HL-60 (cell line): Measurements from ENCODE around the gene IL5.
"Not testable (repeated sequence)": the region's sequence is repeated elsewhere in the genome, so short reads cannot be mapped to it uniquely, and the experiment has no call there.

Experiments
- DNase-seq, 2 experiments: peaks; one replicate each; pipeline ENCODE4 v3.0.0-alpha.2; 2010 to 2020; ENCODE audit warnings: low read depth in 1 of 2, low spot score in 1 of 2
- H3K27ac ChIP-seq: fragments of 250-450 bp; sonication (Bioruptor Pico); replicated peaks from 2 replicates; pipeline ENCODE4 v1.5.1; 2020; ENCODE audit warnings: mild to moderate bottlenecking, moderate library complexity
- H3K27me3 ChIP-seq: fragments of 250-450 bp; sonication (Bioruptor Pico); 2 replicates; pipeline ENCODE4 v1.5.1; 2021; ENCODE audit warnings: mild to moderate bottlenecking, moderate library complexity; ENCODE audit not compliant: insufficient read depth, poor library complexity, severe bottlenecking
- H3K4me3 ChIP-seq: replicated peaks from 2 replicates; pipeline ENCODE4 v1.5.1; 2011; ENCODE audit warnings: mild to moderate bottlenecking, control low read depth, low read length; ENCODE audit not compliant: insufficient read depth
- GABPA ChIP-seq: IDR thresholded peaks from 2 replicates; pipeline ENCODE4 v1.6.1; 2012; ENCODE audit warnings: low read depth
- POLR2AphosphoS5 ChIP-seq: IDR thresholded peaks from 2 replicates; pipeline ENCODE4 v1.6.1; 2012; ENCODE audit warnings: low read depth
- SPI1 ChIP-seq: IDR thresholded peaks from 2 replicates; pipeline ENCODE4 v1.6.1; 2012; ENCODE audit warnings: low read depth, mild to moderate bottlenecking, borderline replicate concordance
- TF ChIP-seq, protein P1 (sequence below): IDR thresholded peaks from one replicate; pipeline ENCODE4 v1.5.1; 2011; ENCODE audit warnings: low read length, control low read depth, inconsistent platforms; ENCODE audit not compliant: insufficient read depth
- TF ChIP-seq, protein P2 (sequence below): IDR thresholded peaks from 2 replicates; pipeline ENCODE4 v1.6.1; 2012; ENCODE audit warnings: low read depth; ENCODE audit not compliant: insufficient replicate concordance

Gene IL5

DNA sequence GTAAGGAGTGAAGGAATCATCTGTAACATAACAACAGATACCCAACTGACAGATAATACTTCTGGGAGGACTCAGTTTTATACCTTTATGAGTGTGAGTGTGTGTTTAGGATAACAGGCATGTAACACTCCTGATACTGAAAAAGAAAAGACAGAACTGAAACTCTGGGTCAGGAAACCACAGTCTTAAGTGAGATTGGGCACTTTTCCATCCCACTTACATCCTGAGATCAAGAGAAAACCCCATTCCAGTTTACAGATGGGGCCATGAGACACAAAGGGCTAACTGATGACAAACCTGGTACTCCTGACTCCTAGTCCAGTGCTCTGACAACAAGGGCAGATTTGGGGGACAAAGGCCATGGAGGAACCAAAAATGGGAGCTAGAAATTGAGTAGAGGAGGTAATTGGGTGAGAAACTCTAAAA is 18.0 kb downstream of the IL5 start:
- DNase-seq: no peak
- no peak overlapping the region for H3K4me3 ChIP-seq
- TF ChIP-seq GABPA: no peak
- no peak for TF ChIP-seq POLR2AphosphoS5
- TF ChIP-seq, protein P1, sequence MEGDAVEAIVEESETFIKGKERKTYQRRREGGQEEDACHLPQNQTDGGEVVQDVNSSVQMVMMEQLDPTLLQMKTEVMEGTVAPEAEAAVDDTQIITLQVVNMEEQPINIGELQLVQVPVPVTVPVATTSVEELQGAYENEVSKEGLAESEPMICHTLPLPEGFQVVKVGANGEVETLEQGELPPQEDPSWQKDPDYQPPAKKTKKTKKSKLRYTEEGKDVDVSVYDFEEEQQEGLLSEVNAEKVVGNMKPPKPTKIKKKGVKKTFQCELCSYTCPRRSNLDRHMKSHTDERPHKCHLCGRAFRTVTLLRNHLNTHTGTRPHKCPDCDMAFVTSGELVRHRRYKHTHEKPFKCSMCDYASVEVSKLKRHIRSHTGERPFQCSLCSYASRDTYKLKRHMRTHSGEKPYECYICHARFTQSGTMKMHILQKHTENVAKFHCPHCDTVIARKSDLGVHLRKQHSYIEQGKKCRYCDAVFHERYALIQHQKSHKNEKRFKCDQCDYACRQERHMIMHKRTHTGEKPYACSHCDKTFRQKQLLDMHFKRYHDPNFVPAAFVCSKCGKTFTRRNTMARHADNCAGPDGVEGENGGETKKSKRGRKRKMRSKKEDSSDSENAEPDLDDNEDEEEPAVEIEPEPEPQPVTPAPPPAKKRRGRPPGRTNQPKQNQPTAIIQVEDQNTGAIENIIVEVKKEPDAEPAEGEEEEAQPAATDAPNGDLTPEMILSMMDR: no peak
- TF ChIP-seq SPI1: no peak
- TF ChIP-seq, protein P2, sequence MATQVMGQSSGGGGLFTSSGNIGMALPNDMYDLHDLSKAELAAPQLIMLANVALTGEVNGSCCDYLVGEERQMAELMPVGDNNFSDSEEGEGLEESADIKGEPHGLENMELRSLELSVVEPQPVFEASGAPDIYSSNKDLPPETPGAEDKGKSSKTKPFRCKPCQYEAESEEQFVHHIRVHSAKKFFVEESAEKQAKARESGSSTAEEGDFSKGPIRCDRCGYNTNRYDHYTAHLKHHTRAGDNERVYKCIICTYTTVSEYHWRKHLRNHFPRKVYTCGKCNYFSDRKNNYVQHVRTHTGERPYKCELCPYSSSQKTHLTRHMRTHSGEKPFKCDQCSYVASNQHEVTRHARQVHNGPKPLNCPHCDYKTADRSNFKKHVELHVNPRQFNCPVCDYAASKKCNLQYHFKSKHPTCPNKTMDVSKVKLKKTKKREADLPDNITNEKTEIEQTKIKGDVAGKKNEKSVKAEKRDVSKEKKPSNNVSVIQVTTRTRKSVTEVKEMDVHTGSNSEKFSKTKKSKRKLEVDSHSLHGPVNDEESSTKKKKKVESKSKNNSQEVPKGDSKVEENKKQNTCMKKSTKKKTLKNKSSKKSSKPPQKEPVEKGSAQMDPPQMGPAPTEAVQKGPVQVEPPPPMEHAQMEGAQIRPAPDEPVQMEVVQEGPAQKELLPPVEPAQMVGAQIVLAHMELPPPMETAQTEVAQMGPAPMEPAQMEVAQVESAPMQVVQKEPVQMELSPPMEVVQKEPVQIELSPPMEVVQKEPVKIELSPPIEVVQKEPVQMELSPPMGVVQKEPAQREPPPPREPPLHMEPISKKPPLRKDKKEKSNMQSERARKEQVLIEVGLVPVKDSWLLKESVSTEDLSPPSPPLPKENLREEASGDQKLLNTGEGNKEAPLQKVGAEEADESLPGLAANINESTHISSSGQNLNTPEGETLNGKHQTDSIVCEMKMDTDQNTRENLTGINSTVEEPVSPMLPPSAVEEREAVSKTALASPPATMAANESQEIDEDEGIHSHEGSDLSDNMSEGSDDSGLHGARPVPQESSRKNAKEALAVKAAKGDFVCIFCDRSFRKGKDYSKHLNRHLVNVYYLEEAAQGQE: no peak

DNA sequence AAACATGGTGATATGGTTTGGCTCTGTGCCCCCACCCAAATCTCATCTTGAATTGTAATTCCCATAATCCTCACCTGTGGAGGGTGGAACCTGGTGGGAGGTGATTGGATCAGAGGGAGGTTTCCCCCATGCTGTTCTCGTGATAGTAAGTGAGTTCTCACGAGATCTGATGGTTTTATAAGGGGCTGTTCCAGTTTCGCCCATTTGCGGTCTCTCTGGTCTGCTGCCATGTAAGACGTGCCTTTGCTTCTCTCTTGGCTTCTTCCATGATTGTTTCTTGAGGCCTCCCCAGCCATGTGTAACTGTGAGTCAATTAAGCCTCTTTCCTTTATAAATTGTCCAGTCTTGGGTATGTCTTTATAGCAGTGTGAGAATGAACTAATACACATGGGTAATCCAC is 18.4 kb downstream of the IL5 start:
- H3K27ac ChIP-seq, H3K27me3 ChIP-seq, DNase-seq, H3K4me3 ChIP-seq: not testable (repeated sequence)

More for the DNA sequence above, 18.0 kb downstream of the IL5 start:
- H3K27ac ChIP-seq: no peak overlapping the region
- H3K27me3 ChIP-seq: no peaks in the 10 kb centered on the region

DNA sequence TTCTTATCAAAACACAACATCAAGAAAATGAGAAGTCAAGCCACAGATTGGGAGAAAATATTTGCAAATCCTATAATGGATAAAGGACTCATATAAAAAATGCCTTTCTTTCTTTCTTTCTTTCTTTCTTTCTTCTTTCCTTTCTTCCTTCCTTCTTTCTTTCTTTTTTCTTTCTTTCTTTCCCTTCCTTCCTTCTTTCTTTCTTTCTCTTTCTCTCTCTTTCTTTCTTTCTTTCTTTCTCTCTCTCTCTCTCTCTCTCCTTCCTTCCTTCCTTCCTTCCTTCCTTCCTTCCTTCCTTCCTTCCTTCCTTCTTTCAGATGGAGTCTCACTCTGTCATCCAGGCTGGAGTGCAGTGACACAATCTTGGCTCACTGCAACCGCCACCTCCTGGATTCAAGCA is 21.3 kb downstream of the IL5 start:
- H3K27ac ChIP-seq, DNase-seq, H3K4me3 ChIP-seq, H3K27me3 ChIP-seq: not testable (repeated sequence)

DNA sequence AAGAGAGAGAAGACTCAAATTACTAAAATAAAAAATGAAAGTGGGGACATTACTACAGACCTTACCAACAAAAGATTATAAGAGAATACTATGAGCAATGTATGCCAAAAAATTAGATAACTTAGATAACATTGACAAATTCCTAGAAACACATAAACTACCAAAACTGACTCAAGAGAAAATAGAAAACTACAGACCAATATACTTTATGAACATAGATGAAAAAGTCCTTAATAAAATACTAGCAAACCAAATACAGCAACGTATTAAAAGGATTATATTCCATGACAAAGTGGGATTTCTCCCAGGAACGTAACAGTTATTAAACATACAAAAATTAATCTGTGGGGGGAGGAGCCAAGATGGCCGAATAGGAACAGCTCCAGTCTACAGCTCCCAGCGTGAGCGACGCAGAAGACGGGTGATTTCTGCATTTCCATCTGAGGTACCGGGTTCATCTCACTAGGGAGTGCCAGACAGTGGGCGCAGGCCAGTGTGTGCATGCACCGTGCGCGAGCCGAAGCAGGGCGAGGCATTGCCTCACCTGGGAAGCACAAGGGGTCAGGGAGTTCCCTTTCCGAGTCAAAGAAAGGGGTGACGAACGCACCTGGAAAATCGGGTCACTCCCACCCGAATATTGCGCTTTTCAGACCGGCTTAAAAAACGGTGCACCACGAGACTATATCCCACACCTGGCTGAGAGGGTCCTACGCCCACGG is 29.5 kb downstream of the IL5 start:
- H3K27me3 ChIP-seq, H3K4me3 ChIP-seq, DNase-seq, H3K27ac ChIP-seq: not testable (repeated sequence)

DNA sequence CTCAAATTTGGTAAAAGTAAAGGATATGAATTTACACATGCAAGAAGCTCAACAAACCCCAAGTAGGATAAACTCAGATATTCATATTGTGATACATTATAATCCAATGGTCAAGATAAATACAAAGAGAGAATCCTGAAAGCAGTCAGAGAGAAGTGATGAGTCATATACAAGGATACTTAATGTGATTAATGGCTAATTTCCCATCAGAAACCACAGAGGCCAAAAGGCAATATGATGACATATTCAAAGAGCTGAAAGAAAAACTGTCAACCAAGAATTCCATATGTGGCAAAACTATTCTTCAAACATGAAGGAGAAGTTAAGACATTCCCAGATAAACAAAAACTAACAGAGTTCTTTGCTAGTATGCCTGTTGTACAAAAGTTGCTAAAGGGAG is 33.2 kb downstream of the IL5 start:
- no peak overlapping the region for H3K4me3 ChIP-seq
- H3K27me3 ChIP-seq: no peaks in the 10 kb centered on the region
- no peak for TF ChIP-seq SPI1
- TF ChIP-seq POLR2AphosphoS5: no peak
- no peak for TF ChIP-seq GABPA
- TF ChIP-seq, protein P2: no peak
- TF ChIP-seq, protein P1: no peak
- no peak overlapping the region for H3K27ac ChIP-seq
- no peak for DNase-seq
